Hepatocyte (in vitro differentiated cells): ENCODE data around the gene ZBTB38. TPM values are rescaled to one million over a fixed set of nuclear protein-coding genes. Genes with fewer than 3 reads are reported as not detected.

Experiments used
- DNase-seq: peaks from one replicate; pipeline ENCODE4 v3.0.0-alpha.2; 2016; ENCODE audit warnings: low spot score
- H2AFZ ChIP-seq: fragments of 200-600 bp; sonication (generic); 2 replicates; pipeline ENCODE4 v1.6.0; 2016; ENCODE audit warnings: antibody characterized with exemption, mild to moderate bottlenecking
- H3K27ac ChIP-seq: fragments of 200-600 bp; sonication (generic); 2 replicates; pipeline ENCODE4 v1.5.1; 2016; ENCODE audit warnings: mild to moderate bottlenecking
- H3K27me3 ChIP-seq: fragments of 200-600 bp; sonication (generic); 2 replicates; pipeline ENCODE4 v1.6.1; 2016
- H3K36me3 ChIP-seq: fragments of 200-600 bp; sonication (generic); replicated peaks from 2 replicates; pipeline ENCODE4 v1.5.1; 2016; ENCODE audit warnings: low read depth; ENCODE audit not compliant: insufficient read depth
- H3K4me1 ChIP-seq: fragments of 200-600 bp; sonication (generic); 2 replicates; pipeline ENCODE4 v1.5.1; 2016; ENCODE audit warnings: mild to moderate bottlenecking, moderate library complexity; ENCODE audit not compliant: insufficient read depth
- H3K4me2 ChIP-seq: fragments of 200-600 bp; sonication (generic); 2 replicates; pipeline ENCODE4 v1.6.0; 2016
- H3K4me3 ChIP-seq: fragments of 200-600 bp; sonication (generic); 2 replicates; pipeline ENCODE4 v1.5.1; 2016; ENCODE audit warnings: mild to moderate bottlenecking
- H3K79me2 ChIP-seq: fragments of 200-600 bp; sonication (generic); 2 replicates; pipeline ENCODE4 v1.6.0; 2017; ENCODE audit warnings: mild to moderate bottlenecking
- H3K9me2 ChIP-seq: fragments of 200-600 bp; sonication (generic); replicated peaks from 2 replicates; pipeline ENCODE4 v1.6.0; 2017; ENCODE audit warnings: mild to moderate bottlenecking; ENCODE audit not compliant: insufficient read depth
- H3K9me3 ChIP-seq: fragments of 200-600 bp; sonication (generic); 2 replicates; pipeline ENCODE4 v1.5.1; 2016; ENCODE audit warnings: low read depth, mild to moderate bottlenecking
- H4K20me1 ChIP-seq: fragments of 200-600 bp; sonication (generic); 2 replicates; pipeline ENCODE4 v1.6.0; 2016; ENCODE audit warnings: mild to moderate bottlenecking; ENCODE audit not compliant: insufficient read depth, poor library complexity, severe bottlenecking
- CTCF ChIP-seq: fragments of 200-600 bp; sonication (generic); IDR thresholded peaks from 2 replicates; pipeline ENCODE4 v1.5.1; 2016; ENCODE audit warnings: antibody characterized with exemption, mild to moderate bottlenecking; ENCODE audit not compliant: poor library complexity
- EZH2 ChIP-seq: fragments of 200-600 bp; sonication (generic); IDR thresholded peaks from 2 replicates; pipeline ENCODE4 v1.6.1; 2016; ENCODE audit warnings: antibody characterized with exemption, mild to moderate bottlenecking, borderline replicate concordance
- EZH2phosphoT487 ChIP-seq: fragments of 200-600 bp; sonication (generic); IDR thresholded peaks from one replicate; pipeline ENCODE4 v1.6.1; 2018; ENCODE audit warnings: antibody characterized with exemption, mild to moderate bottlenecking, low read depth, moderate library complexity; ENCODE audit not compliant: unreplicated experiment, severe bottlenecking
- WGBS: methylation state at CpG from one replicate; pipeline ENCODE4 v1.1.6; 2016; ENCODE audit warnings: low lambda C conversion rate; ENCODE audit errors: missing lambda C conversion rate; 5-methylcytosine and 5-hydroxymethylcytosine counted together
- polyA plus RNA-seq: library from polyadenylated mRNA; unstranded; fragments of >200 nt; fragmentation: Nextera tagmentation; extraction: Ambion mirVana; gene quantifications from 2 replicates; pipeline ENCODE4 v1.2.1, GENCODE V29; 2016
- total RNA-seq: library from RNA; depleted of rRNA; stranded (reverse); fragments of >200 nt; gene quantifications from 2 replicates; pipeline ENCODE4 v1.2.3, GENCODE V29; 2014

The ZBTB38 gene
- total and polyA plus RNA-seq, 2 experiments from 2014 or later: 31.6 to 122 TPM

GRCh38 chr3:141400073-141400971 is 32.0 kb downstream of the ZBTB38 start:
- no peak overlapping the region for H3K4me3 ChIP-seq
- H3K27ac ChIP-seq: peak overlapping the region; percentile 91
- H3K79me2 ChIP-seq: peaks cover 24% of the 10 kb centered on the region
- no peaks in the 10 kb centered on the region for H3K9me3 ChIP-seq
- H2AFZ ChIP-seq: no peak overlapping the region
- H3K4me2 ChIP-seq: no peak overlapping the region
- peaks cover 14% of the 10 kb centered on the region for H3K4me1 ChIP-seq
- H3K9me2 ChIP-seq: no peaks in the 10 kb centered on the region
- peaks cover 8% of the 10 kb centered on the region for H3K36me3 ChIP-seq
- H4K20me1 ChIP-seq: no peaks in the 10 kb centered on the region
- H3K27me3 ChIP-seq: no peaks in the 10 kb centered on the region
- TF ChIP-seq EZH2phosphoT487: no peak
- TF ChIP-seq CTCF: no peak
- no peak for TF ChIP-seq EZH2
- DNase-seq: peak; percentile 74
- WGBS: 68% methylated on average over 5 of the region's 5 CpGs

- Histone ChIP-seq H3K79me2 (peaks cover 31% of the 10 kb centered on the region), H3K9me2 (no peaks in the 10 kb centered on the region), H4K20me1 (no peaks in the 10 kb centered on the region), H3K4me1 (peaks cover 14% of the 10 kb centered on the region), H3K4me3 (no peak overlapping the region), H3K4me2 (peak overlapping the region; percentile 89), H3K36me3 (peaks cover 8% of the 10 kb centered on the region), H3K27ac (peak overlapping the region; percentile 91), H3K9me3 (no peaks in the 10 kb centered on the region), H2AFZ (no peak overlapping the region), H3K27me3 (no peaks in the 10 kb centered on the region)
- DNase-seq: no peak
- TF ChIP-seq CTCF (no peak), EZH2phosphoT487 (no peak), EZH2 (no peak)
- 100% methylated on average over 1 of the region's 1 CpG for WGBS
Measured at GRCh38 chr3:141401095-141401494, 32.8 kb downstream of the ZBTB38 start.

- 24% methylated on average over 30 of the region's 59 CpGs for WGBS
- peak; percentile 73 for DNase-seq
- peak overlapping the region; percentile 86 for H2AFZ ChIP-seq
- H3K4me3 ChIP-seq: peak overlapping the region; percentile 69
- peak overlapping the region; percentile 91 for H3K27ac ChIP-seq
- H3K27me3 ChIP-seq: no peaks in the 10 kb centered on the region
- peaks cover 18% of the 10 kb centered on the region for H3K4me1 ChIP-seq
- no peaks in the 10 kb centered on the region for H4K20me1 ChIP-seq
- H3K9me3 ChIP-seq: no peaks in the 10 kb centered on the region
- H3K9me2 ChIP-seq: no peaks in the 10 kb centered on the region
- H3K79me2 ChIP-seq: peaks cover 35% of the 10 kb centered on the region
- peaks cover under 1% of the 10 kb centered on the region for H3K36me3 ChIP-seq
- H3K4me2 ChIP-seq: peak overlapping the region; percentile 89
- TF ChIP-seq CTCF: no peak
- no peak for TF ChIP-seq EZH2phosphoT487
Measured at GRCh38 chr3:141401573-141402475, 33.5 kb downstream of the ZBTB38 start.
